Skeletal muscle satellite cell (primary cell): Measurements from ENCODE around the gene TUBA3C.
"Not testable (repeated sequence)": the region's sequence is repeated elsewhere in the genome, so short reads cannot be mapped to it uniquely, and the experiment has no call there.

Experiments
- H3K27me3 ChIP-seq: 2 replicates; pipeline ENCODE4 v1.7.0; 2013; ENCODE audit warnings: low read length; ENCODE audit not compliant: control insufficient read depth, insufficient read depth
- H3K36me3 ChIP-seq: 2 replicates; pipeline ENCODE4 v1.7.0; 2013; ENCODE audit warnings: mild to moderate bottlenecking, control low read depth, low read length; ENCODE audit not compliant: insufficient read depth
- H3K4me1 ChIP-seq: 2 replicates; pipeline ENCODE4 v1.7.0; 2013; ENCODE audit warnings: low read length; ENCODE audit not compliant: control insufficient read depth, insufficient read depth
- H3K4me2 ChIP-seq: 2 replicates; pipeline ENCODE4 v1.7.0; 2013; ENCODE audit warnings: mild to moderate bottlenecking, low read length
- H3K4me3 ChIP-seq: 2 replicates; pipeline ENCODE4 v1.7.0; 2013; ENCODE audit warnings: low read length
- H3K9ac ChIP-seq: 2 replicates; pipeline ENCODE4 v1.7.0; 2013; ENCODE audit warnings: mild to moderate bottlenecking, low read depth, low read length, moderate library complexity
- H3K9me3 ChIP-seq: replicated peaks from 2 replicates; pipeline ENCODE4 v1.7.0; 2013; ENCODE audit warnings: mild to moderate bottlenecking, control low read depth, low read length

The TUBA3C gene

DNA sequence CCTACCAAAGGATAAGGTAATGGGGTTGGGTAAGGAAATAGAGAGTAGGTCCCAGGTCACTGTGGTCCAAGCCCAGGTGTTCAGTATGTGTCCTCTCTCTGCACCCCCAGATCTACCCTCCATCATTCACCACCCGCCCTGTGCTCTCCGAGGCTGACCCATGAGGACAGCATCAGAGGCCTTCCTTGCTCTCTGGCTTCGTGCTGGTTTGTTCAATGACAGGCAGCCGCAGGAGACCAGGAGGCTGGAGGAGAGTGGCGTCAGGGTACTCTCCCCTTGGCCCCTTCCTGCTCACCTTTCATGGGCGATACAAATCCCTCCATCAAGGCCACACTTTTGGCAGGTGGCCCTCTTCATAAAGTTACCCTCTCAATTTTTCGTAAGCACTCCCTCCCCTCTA lies 1.7 kb downstream of the TUBA3C start:
- Histone ChIP-seq H3K36me3 (no peaks in the 10 kb centered on the region), H3K9me3 (peaks cover 15% of the 10 kb centered on the region), H3K4me1 (no peaks in the 10 kb centered on the region), H3K4me2 (no peak overlapping the region), H3K9ac (no peak overlapping the region), H3K4me3 (no peak overlapping the region), H3K27me3 (no peaks in the 10 kb centered on the region)

DNA sequence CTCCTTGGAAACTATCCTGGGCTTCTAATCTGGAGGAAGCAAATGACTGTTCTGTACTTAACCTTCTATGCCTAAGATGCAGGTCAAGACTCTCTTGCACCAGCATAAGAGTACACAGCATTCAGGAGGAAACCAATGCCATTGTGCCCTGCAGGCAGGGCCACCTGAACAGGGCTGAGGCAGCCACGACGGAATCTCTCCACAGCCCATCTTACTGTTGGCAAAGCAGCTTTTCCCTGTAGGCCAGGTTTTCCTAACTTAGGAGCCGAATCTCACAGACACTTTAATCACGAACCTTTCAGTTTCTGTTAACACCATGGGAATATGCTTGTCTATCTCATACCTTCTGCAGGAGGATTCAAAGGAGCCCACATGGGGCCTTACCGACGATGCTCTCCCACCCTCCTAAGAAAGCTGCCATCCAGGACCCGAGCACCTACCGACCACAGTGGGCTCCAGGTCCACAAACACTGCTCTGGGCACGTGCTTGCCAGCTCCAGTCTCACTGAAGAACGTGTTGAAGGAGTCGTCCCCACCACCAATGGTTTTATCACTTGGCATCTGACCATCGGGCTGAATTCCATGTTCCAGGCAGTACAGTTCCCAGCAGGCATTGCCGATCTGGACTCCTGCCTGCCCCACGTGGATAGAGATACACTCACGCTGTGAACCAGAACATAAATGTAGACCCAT lies 2.6 kb downstream of the TUBA3C start:
- no peak overlapping the region for H3K4me3 ChIP-seq
- H3K4me2 ChIP-seq: no peak overlapping the region
- no peaks in the 10 kb centered on the region for H3K4me1 ChIP-seq
- H3K9ac ChIP-seq: no peak overlapping the region
- H3K36me3 ChIP-seq: no peaks in the 10 kb centered on the region
- H3K9me3 ChIP-seq: peaks cover 15% of the 10 kb centered on the region
- no peaks in the 10 kb centered on the region for H3K27me3 ChIP-seq

- H3K4me1 ChIP-seq, H3K4me3 ChIP-seq, H3K4me2 ChIP-seq, H3K27me3 ChIP-seq, H3K36me3 ChIP-seq, H3K9ac ChIP-seq: not testable (repeated sequence)
- H3K9me3 ChIP-seq: peaks cover 15% of the 10 kb centered on the region
These were observed 4.4 kb downstream of the TUBA3C start for GRCh38 chr13:19176981-19177776.

DNA sequence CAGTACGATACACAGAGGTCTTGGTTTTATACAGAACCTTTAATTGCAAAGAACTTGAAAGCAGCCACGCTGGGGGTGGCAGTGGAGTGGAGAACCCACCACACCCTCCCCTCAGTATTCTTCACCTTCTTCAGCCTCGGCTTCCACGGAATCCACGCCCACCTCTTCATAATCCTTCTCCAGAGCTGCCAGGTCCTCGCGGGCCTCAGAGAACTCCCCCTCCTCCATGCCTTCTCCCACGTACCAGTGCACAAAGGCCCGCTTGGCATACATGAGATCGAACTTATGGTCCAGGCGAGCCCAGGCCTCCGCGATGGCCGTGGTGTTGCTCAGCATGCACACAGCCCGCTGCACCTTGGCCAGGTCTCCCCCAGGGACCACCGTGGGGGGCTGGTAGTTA lies 7.9 kb downstream of the TUBA3C start:
- H3K4me3 ChIP-seq: no peak overlapping the region
- no peak overlapping the region for H3K9ac ChIP-seq
- peaks cover 10% of the 10 kb centered on the region for H3K9me3 ChIP-seq
- no peaks in the 10 kb centered on the region for H3K4me1 ChIP-seq
- no peak overlapping the region for H3K4me2 ChIP-seq
- H3K27me3 ChIP-seq: no peaks in the 10 kb centered on the region
- no peaks in the 10 kb centered on the region for H3K36me3 ChIP-seq

- Histone ChIP-seq H3K4me2 (no peak overlapping the region), H3K4me3 (no peak overlapping the region), H3K9ac (no peak overlapping the region), H3K36me3 (no peaks in the 10 kb centered on the region), H3K27me3 (no peaks in the 10 kb centered on the region), H3K4me1 (no peaks in the 10 kb centered on the region), H3K9me3 (peaks cover 9% of the 10 kb centered on the region)
These were observed 9.0 kb downstream of the TUBA3C start for GRCh38 chr13:19172647-19173030.

DNA sequence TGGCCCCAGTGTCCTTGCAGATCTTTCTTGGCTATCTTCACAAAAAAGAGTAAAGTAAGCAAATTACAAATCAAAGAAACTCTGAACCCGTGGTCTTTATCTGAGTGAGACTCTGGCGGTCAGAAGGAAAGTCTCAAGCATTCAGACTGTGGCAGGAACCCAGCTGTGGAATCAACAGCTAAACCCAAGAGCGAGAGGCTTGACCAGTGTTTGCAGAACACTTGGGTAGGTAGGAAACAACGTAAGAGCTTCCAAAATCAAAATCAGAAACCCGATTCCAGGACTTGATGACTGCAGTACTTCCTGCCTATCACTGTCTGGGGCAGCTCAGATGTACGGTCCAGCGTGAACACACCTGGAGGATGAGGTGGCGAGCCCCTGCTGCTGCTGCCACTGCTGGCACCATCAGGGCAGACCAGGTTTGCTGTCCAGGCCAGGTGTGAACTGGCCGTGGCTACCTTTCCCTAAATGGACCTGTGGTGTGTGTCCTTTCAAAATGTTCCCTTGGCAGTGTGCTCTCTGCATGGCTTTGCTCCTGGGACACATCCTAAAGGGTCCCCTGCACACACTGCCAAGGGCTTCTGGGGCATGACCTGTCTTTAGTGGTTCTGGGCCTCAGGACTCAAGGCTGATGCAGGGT lies 9.5 kb downstream of the TUBA3C start:
- Histone ChIP-seq H3K4me2 (no peak overlapping the region), H3K4me3 (no peak overlapping the region), H3K27me3 (no peaks in the 10 kb centered on the region), H3K4me1 (no peaks in the 10 kb centered on the region), H3K36me3 (no peaks in the 10 kb centered on the region), H3K9ac (no peak overlapping the region), H3K9me3 (peaks cover 9% of the 10 kb centered on the region)

DNA sequence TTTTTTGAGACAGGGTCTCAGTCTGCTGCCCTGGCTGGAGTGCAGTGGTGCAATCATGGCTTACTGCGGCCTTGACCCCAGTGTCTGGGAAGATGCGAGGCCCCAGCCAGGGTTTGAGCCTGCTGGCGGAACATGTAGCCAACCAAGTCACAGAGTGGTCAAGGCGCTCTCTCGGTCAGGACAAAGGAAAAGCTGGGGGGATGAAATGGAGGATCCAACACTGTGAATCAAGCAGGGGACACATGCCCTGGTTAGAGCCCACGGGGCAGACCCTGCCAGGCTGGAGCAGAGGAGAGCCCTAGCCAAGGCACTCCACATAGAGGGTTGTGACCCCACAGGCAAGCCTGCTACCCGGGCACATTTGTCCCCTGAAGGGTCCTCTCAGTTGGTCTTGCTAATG lies 10.1 kb downstream of the TUBA3C start:
- Histone ChIP-seq H3K9ac (no peak overlapping the region), H3K36me3 (no peaks in the 10 kb centered on the region), H3K9me3 (peaks cover 9% of the 10 kb centered on the region), H3K4me3 (no peak overlapping the region), H3K27me3 (no peaks in the 10 kb centered on the region), H3K4me2 (no peak overlapping the region), H3K4me1 (no peaks in the 10 kb centered on the region)

GRCh38 chr13:19169991-19170390 lies 11.6 kb downstream of the TUBA3C start:
- H3K9me3 ChIP-seq: peaks cover 9% of the 10 kb centered on the region
- H3K27me3 ChIP-seq: no peaks in the 10 kb centered on the region
- H3K4me2 ChIP-seq: no peak overlapping the region
- no peaks in the 10 kb centered on the region for H3K36me3 ChIP-seq
- no peak overlapping the region for H3K9ac ChIP-seq
- no peak overlapping the region for H3K4me3 ChIP-seq
- H3K4me1 ChIP-seq: no peaks in the 10 kb centered on the region

DNA sequence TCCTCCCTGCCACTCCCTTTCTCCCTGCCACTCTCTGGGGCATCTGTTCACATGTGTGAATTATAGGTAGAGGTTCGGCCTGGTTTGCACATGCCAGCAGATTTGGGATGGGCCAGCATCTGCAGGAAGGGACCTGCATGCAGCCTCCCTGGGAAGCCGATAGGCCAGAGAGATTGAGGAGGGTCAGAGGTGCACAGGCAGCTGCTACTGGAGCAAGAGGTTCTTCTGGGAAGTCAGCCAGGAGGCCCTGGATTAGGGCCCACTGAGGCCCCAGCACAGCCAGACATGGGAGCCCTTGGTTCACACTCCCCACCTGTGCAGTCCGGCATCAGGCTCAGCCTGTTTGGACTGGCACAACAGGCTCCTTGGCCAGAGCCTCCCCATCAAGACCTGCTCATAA lies 12.1 kb downstream of the TUBA3C start:
- H3K27me3 ChIP-seq: no peaks in the 10 kb centered on the region
- no peak overlapping the region for H3K4me3 ChIP-seq
- H3K4me2 ChIP-seq: no peak overlapping the region
- H3K9ac ChIP-seq: no peak overlapping the region
- H3K9me3 ChIP-seq: peaks cover 9% of the 10 kb centered on the region
- no peaks in the 10 kb centered on the region for H3K4me1 ChIP-seq
- no peaks in the 10 kb centered on the region for H3K36me3 ChIP-seq

DNA sequence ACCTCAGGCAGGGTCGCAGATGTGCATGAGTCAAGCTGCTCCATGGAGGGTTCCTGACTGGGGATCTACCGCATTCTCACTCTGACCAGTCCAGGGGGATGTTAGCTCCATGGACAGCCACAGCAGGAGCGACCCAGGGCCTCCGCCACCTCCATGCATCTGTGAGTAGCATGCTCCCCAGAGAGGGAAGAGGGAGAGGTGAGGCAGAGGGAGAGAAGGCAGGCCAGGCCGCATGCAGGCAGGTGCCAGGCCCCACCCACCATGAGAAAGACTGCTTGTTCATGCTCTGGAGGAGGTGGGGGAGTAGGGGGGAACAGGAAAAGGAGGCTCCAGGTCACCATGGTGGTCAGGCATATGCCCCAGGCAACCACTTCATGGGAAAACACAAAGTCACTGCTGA lies 20.3 kb downstream of the TUBA3C start:
- Histone ChIP-seq H3K27me3 (no peaks in the 10 kb centered on the region), H3K36me3 (no peaks in the 10 kb centered on the region), H3K4me3 (no peak overlapping the region), H3K4me2 (no peak overlapping the region), H3K9ac (no peak overlapping the region), H3K9me3 (peaks cover 17% of the 10 kb centered on the region), H3K4me1 (no peaks in the 10 kb centered on the region)

GRCh38 chr13:19159761-19160420 lies 21.7 kb downstream of the TUBA3C start:
- Histone ChIP-seq H3K27me3 (no peaks in the 10 kb centered on the region), H3K4me3 (no peak overlapping the region), H3K36me3 (no peaks in the 10 kb centered on the region), H3K4me2 (no peak overlapping the region), H3K9me3 (peaks cover 21% of the 10 kb centered on the region), H3K4me1 (no peaks in the 10 kb centered on the region), H3K9ac (no peak overlapping the region)
